Breast epithelium (tissue), 3 donors: ENCODE results near the gene SYT1.

Experiments used
- CTCF ChIP-seq, 3 donors: fragments of 450-650 bp; IDR thresholded peaks; one replicate each; pipeline ENCODE4 v1.5.1; 2016 to 2017; ENCODE audit warnings: antibody characterized with exemption in 3 of 3, mild to moderate bottlenecking in 3 of 3, moderate library complexity in 3 of 3
- POLR2A ChIP-seq: fragments of 450-650 bp; IDR thresholded peaks from one replicate; pipeline ENCODE4 v1.6.1; 2016; ENCODE audit warnings: antibody characterized with exemption, mild to moderate bottlenecking, moderate library complexity
- POLR2AphosphoS5 ChIP-seq, 3 donors: sonication (generic); formaldehyde crosslinking; IDR thresholded peaks; one replicate each; pipeline ENCODE4 v1.6.1; 2017; ENCODE audit warnings: antibody characterized with exemption in 3 of 3

- TF ChIP-seq CTCF (IDR thresholded peaks at IDR 0.05), result no peak
- TF ChIP-seq POLR2A, result no peak
- TF ChIP-seq POLR2AphosphoS5 (IDR thresholded peaks at IDR 0.05), result no peak
Observed at GRCh38 chr12:79023784-79024183, 159.2 kb downstream of the SYT1 start.
